HG03432 (cell line): Measurements from ENCODE around the gene RNU1-2.
A peak's percentile ranks its signal among the peaks of the same experiment; 100 is the strongest.
"Not testable (repeated sequence)": the region's sequence is repeated elsewhere in the genome, so short reads cannot be mapped to it uniquely, and the experiment has no call there.

Source experiments
- ATAC-seq: cut with Tn5 transposase; IDR thresholded peaks from one replicate; pipeline ENCODE4 v1.9.1; 2021; ENCODE audit warnings: mild to moderate bottlenecking, moderate library complexity; ENCODE audit not compliant: unreplicated experiment

Gene RNU1-2

GRCh38 chr1:16906873-16907272 lies 11.1 kb downstream of the RNU1-2 start:
- no peak for ATAC-seq

DNA sequence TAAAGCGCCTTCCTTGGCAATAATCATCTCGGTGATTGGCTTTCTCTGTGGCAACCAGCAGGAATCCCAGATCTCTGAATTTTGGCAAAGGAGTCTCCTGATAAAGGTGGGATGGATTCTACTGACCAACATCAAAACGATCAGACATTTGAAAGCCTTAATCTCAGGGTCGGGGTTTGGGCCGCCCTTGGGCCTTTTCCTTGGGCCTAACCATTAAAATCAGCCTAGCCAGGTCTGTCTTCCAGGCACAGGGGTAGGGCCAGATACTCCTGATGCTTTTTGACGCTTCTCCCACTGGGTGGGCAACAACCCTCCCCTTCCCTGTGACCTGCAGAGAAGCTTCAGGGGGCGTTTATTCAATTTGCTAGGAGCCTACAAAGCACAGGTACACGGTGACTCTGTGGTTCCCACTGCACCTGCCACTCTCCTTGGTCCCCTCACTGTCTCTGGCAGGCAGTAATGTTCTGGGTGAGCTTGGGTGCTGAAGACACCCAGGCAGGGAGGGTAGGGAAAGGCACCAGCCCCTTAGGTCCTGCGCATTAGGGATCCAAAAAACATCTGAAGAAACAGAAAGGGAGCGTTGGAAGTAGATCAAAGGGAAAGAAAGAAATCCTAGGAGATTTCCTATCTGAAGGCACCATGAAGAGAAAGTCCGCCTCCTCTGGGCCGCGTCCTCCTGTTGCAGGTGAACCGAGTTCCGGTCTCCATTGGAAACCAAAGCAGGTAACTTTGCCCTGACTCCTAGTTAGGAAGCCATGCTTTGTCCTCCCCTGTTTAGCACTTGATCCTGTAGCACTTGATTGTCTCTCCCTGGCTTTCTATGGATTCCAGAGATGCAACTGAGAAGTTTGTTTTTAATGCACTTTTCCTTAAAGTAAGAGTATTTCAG lies 12.3 kb downstream of the RNU1-2 start:
- no peak for ATAC-seq

- not testable (repeated sequence) for ATAC-seq
Observed at GRCh38 chr1:16911851-16912721, 16.3 kb downstream of the RNU1-2 start.

DNA sequence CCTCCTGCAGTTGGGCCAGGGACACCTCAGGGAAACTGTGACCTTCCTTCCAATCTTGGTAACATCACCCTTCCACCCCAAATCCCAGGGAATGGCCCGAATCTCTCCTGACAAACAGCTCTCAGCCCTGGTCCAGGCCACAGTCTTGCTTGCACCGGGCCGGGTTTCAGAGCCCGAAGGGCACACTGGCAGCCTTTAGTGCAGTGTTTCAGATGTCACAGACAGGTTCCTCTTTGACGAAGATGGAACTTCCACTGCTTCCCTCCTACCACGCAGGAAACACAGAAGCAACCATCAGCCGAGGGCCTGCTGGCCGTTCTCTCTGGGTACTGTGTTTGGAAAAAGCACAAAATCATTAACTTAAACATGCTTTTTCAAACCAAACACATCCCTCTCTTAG lies 17.0 kb downstream of the RNU1-2 start:
- ATAC-seq, result not testable (repeated sequence)

DNA sequence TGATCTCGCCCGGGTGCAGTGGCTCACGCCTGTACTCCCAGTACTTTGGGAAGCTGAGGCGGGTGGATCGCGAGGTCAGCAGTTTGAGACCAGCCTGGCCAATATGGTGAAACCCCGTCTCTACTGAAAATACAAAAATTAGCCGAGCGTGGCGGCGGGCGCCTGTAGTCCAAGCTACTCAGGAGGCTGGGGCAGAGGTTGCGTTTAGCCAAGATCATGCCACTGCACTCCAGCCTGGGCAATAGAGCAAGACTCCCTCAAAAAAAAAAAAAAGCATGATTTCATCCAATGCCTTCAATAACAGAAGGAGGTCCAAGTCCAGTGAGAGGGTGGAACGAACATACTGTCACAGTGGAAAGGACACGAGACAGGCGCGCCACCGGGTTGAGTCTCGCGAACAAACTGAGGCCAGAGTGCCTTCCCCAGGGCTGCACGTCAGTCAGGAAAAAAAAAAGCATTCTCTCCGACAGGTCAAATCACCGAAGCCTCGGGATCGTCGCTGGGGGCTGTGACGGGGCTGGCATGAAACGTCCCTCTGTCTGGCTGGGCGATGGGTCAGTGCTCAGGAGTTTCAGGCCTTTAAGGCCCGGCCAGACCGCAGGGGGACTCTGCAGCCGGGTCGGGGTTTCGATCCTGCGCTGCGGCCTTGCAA lies 17.5 kb downstream of the RNU1-2 start:
- no peak for ATAC-seq

DNA sequence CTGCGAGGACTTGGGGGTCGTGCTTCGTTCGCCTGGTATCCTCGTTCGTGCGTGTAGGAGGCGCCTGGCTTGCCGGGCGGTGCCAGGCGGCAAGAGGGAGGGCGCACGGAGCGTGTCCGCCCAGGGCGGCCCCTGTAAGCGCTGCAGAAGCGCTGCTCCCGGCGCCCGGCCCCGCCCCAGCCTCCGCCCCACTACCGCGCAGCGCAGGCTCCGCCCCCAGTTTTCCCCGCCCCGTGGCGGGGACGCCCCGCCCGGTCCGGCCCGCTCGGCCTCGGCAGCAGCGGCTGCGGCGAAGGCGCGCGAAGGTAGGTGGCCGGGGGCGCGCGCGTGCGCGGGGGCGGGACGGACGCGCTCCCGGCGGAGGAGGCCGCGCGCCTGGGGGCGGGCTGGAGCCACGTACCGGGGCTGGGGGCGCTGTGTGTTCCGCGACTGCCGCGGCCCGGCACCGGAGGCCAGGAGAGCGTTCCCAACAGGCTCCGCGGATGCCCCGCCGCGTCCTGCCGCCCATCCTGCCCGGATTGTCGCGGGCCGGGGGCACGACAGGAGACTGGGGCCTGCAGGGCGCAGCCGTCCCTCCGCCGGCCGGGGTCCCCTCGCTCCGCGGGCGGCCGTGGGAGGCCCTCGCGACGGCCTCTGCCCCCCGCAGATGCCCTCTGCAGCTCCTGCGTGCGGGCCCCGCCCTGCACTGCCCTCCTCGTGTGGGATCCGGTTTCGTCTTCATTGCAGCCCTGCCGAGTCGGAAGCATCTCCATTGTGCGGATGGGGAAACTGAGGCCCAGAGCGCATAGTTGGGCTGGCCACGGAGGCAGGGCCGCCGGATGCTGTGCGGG lies 18.3 kb downstream of the RNU1-2 start:
- peak; percentile 88 for ATAC-seq

GRCh38 chr1:16914928-16915626 lies 19.3 kb downstream of the RNU1-2 start:
- ATAC-seq, result not testable (repeated sequence)

DNA sequence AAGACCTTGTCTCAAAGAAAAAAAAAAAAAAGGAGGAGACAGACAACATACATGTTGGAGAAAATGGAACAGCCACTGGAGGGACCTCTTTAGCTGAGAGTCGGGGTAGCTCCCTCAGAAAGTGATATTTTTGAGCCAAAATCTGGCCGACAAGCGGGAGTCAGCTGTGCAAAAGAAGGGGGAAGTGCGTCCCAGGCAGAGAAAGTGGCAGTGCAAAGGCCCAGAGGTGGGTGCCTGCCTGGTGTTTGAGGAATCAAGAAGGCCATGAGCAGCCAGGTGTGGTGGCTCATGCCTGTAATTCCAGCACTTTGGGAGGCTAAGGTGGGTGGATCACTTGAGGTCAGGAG lies 19.8 kb downstream of the RNU1-2 start:
- no peak for ATAC-seq

GRCh38 chr1:16916036-16916880 lies 20.5 kb downstream of the RNU1-2 start:
- not testable (repeated sequence) for ATAC-seq

GRCh38 chr1:16918371-16918770 lies 22.6 kb downstream of the RNU1-2 start:
- no peak for ATAC-seq

- not testable (repeated sequence) for ATAC-seq
Observed at GRCh38 chr1:16918936-16919665, 23.3 kb downstream of the RNU1-2 start.

DNA sequence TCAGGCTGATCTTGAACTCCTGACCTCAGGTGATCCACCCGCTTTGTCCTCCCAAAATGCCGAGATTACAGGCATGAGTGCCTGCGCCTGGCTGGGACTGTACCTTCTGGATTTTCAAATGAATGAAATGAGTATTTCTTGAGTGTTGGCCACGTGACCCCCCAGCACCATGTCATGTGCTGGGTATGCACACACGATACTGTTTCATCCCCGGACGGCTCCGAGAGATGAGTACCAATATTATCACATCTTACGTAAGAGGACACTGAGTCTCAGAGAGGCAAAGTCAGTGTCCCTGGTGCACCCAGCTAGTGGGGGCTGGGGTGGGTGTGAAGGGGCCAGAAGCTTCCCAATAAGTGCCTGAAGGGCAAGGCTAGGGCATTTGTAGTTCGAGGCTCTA lies 25.2 kb downstream of the RNU1-2 start:
- no peak for ATAC-seq

DNA sequence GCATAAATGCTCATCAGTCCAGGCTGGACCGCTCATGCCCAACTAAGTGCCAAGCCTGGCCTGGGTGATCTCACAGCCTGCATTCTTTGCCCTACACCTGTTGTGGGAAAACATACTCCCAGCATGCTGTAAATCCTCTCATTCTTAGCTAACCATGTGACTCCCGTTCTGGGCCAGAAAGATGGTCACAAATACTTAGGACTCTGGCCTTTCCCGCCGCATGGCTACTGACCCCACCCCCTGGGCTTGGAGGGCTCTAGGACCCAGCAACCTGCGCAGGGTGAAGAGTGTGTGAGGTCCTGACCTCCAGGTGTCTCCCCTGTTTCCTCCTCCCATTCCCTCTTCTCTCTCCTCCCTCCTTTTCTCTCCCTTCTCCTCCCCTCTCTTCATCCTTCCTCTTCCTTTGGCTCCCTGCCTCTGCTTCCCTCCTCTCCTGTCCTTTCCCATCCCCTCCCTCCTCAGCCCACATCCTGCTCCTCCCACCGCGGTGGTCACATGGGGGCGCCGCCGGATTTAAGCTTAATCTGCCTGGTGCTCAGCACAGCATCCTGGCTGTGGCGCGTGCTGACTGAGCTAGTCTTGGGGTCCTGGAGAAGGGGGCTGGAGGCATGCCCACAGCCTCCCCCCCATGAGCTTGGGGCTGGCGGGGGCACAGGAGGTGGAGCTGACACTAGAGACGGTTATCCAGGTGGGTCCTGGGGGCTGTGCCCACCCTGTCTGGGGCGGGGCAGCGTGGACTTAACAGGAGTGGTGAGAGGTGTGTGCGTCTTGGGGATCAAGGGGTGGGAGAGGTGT lies 25.8 kb downstream of the RNU1-2 start, which contains the start of gene CROCC:
CROCC (plus strand) TSS at position 541 of the 795 bp plus-strand sequence; CDS start at position 629, 88 bp downstream.
- ATAC-seq, result no peak

- no peak for ATAC-seq
Observed at GRCh38 chr1:16922466-16922865, 26.7 kb downstream of the RNU1-2 start.

DNA sequence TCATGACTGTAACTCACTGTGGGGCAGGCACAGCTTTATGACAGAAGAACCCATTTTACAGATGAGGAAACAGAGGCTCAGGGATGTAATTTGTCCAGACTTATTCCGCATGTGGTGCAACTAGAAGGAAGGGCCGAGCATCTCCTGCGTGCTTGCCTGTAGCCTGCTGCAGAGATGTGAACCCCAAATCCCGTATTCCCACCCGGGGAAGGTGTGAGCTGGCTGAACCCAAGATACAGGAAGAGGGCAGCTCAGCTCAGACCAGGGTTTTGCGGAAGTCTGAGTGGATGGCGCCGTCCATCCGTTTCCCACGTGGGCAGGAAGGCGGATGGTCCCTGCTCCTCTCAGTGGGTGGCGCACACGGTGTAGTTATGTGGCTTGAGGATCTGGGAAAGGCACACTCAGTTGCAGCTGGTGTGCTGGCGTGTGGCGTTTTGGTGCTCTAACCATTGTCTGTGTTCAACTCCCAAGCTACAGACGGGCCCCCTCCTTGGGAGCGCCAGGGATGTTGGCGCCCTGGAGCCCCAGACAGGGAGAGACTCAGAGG lies 27.2 kb downstream of the RNU1-2 start:
- no peak for ATAC-seq

- no peak for ATAC-seq
Observed at GRCh38 chr1:16924216-16924918, 28.6 kb downstream of the RNU1-2 start.
